ENCODE data around the gene NKD2. TPM values are rescaled to one million over a fixed set of nuclear protein-coding genes. Genes with fewer than 3 reads are reported as not detected.

The NKD2 gene
- total RNA-seq, 3 donors from 2014 or later (not counting 1 experiment from before 2014, with no cell fraction given): not detected

DNA sequence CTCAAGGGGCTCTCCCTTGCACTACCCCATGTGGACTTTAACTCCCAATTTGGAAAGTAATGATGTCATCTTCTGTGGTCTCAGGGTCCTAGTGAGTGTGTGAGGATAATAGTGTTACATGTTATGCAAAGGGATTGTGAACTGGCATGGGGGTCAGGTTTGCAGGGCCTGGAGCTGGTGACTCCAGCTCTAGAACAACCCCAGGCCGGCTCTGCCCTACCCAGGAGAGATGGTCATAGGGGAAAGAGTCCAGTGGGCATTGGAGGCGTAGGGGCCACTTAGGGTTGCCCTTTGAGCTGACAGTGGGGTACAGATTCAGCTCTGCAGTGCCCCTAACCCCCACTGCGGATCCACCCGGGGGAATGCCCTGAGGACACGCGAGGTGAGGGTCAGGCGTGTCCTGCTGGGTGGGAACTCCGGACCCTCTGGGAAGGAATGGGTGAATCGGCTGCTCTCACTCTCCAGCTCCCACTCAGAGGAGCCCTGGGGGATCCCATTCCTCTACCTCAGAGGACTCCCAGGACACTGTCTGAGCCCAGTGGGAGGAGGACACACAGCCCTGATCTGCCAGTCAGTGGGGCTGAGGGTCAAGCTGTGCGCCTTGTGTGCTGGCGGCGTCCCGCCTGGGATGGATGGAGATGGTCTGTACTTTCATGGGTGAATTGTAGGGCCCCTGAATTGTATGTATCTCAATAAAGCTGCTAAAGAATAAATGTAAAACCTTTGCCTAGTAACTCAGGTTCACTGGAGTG is 2.5 kb upstream of the NKD2 start:
- Mint-ChIP-seq H3K36me3 (no peaks in the 10 kb centered on the region), H3K27me3 (ENCODE audit: low read depth in 2 of 2) (peaks cover 38 to 41% of the 10 kb centered on the region in 2 donors), H3K4me1 (peaks cover 0 to 20% of the 10 kb centered on the region in 2 donors), H3K9me3 (no peaks in the 10 kb centered on the region), H3K4me3 (peak overlapping the region; percentile 67), H3K27ac (no peak overlapping the region)
- Histone ChIP-seq H3K36me3 (ENCODE audit: control insufficient read depth, insufficient read depth, low read length) (no peaks in the 10 kb centered on the region), H3K9me3 (ENCODE audit: control insufficient read depth, insufficient read depth, low read length) (no peaks in the 10 kb centered on the region), H3K4me1 (ENCODE audit: control insufficient read depth, insufficient read depth, low read length) (peaks cover 18% of the 10 kb centered on the region), H3K27ac (ENCODE audit: low read length) (no peak overlapping the region), H3K27me3 (ENCODE audit: control insufficient read depth, insufficient read depth, low read length) (peaks cover 26% of the 10 kb centered on the region), H3K4me3 (ENCODE audit: low read length) (no peak overlapping the region)
- TF ChIP-seq CTCF (IDR thresholded peaks at IDR 0.05): no peak
- ATAC-seq (no peak), DNase-seq (no peak)
- 95% methylated on average over 13 of the region's 13 CpGs for WGBS (ENCODE audit: insufficient coverage)
- intact Hi-C loops (cut with micrococcal nuclease): loop anchor here (5.0 to 10.0 kb wide), 2 partner anchors 44 to 139 kb away; no protein-coding TSS in a partner anchor

- H3K4me1 Mint-ChIP-seq: peaks cover 0 to 20% of the 10 kb centered on the region in 2 donors
- 91% methylated on average over 4 of the region's 5 CpGs for WGBS (ENCODE audit: insufficient coverage)
- Histone ChIP-seq H3K9me3 (ENCODE audit: control insufficient read depth, insufficient read depth, low read length) (no peaks in the 10 kb centered on the region), H3K36me3 (ENCODE audit: control insufficient read depth, insufficient read depth, low read length) (no peaks in the 10 kb centered on the region), H3K27me3 (ENCODE audit: control insufficient read depth, insufficient read depth, low read length) (peaks cover 27% of the 10 kb centered on the region), H3K27ac (ENCODE audit: low read length) (no peak overlapping the region), H3K4me1 (ENCODE audit: control insufficient read depth, insufficient read depth, low read length) (peaks cover 18% of the 10 kb centered on the region), H3K4me3 (ENCODE audit: low read length) (no peak overlapping the region)
- intact Hi-C loops (cut with micrococcal nuclease): loop anchor here (5.0 to 10.0 kb wide), 2 partner anchors 44 to 138 kb away; no protein-coding TSS in a partner anchor
- no peaks in the 10 kb centered on the region for H3K36me3 Mint-ChIP-seq
- ATAC-seq (no peak), DNase-seq (no peak)
- TF ChIP-seq CTCF (IDR thresholded peaks at IDR 0.05): no peak
- peak overlapping the region; percentile 25 for H3K4me3 Mint-ChIP-seq
- no peaks in the 10 kb centered on the region for H3K9me3 Mint-ChIP-seq
- peaks cover 44 to 47% of the 10 kb centered on the region in 2 donors for H3K27me3 Mint-ChIP-seq (ENCODE audit: low read depth in 2 of 2)
- H3K27ac Mint-ChIP-seq: no peak overlapping the region
Observed at GRCh38 chr5:1006656-1007071, 1.9 kb upstream of the NKD2 start.

GRCh38 chr5:1007221-1007680 is 1.4 kb upstream of the NKD2 start:
- Histone ChIP-seq H3K9me3 (ENCODE audit: control insufficient read depth, insufficient read depth, low read length) (no peaks in the 10 kb centered on the region), H3K4me3 (ENCODE audit: low read length) (no peak overlapping the region), H3K27me3 (ENCODE audit: control insufficient read depth, insufficient read depth, low read length) (peaks cover 27% of the 10 kb centered on the region), H3K4me1 (ENCODE audit: control insufficient read depth, insufficient read depth, low read length) (peaks cover 18% of the 10 kb centered on the region), H3K27ac (ENCODE audit: low read length) (no peak overlapping the region), H3K36me3 (ENCODE audit: control insufficient read depth, insufficient read depth, low read length) (no peaks in the 10 kb centered on the region)
- no peak for ATAC-seq
- 82% methylated on average over 17 of the region's 17 CpGs for WGBS (ENCODE audit: insufficient coverage)
- Mint-ChIP-seq H3K4me1 (peaks cover 0 to 20% of the 10 kb centered on the region in 2 donors), H3K9me3 (no peaks in the 10 kb centered on the region), H3K36me3 (no peaks in the 10 kb centered on the region), H3K27ac (no peak overlapping the region), H3K4me3 (peak overlapping the region; percentile 52), H3K27me3 (ENCODE audit: low read depth in 2 of 2) (peaks cover 44 to 45% of the 10 kb centered on the region in 2 donors)
- no peak for TF ChIP-seq CTCF (IDR thresholded peaks at IDR 0.05)
- intact Hi-C loops (cut with micrococcal nuclease): loop anchor here (5.0 to 10.0 kb wide), 2 partner anchors 45 to 138 kb away; no protein-coding TSS in a partner anchor
- no peak for DNase-seq
